Neural progenitor cell (in vitro differentiated cells): ENCODE measurements around the gene SUSD1. TPM values are rescaled to one million over a fixed set of nuclear protein-coding genes. Genes with fewer than 3 reads are reported as not detected.

ENCODE experiments used
- DNase-seq: peaks from one replicate; pipeline ENCODE4 v3.0.0-alpha.2; 2016; ENCODE audit warnings: low spot score
- H2AFZ ChIP-seq: fragments of 200-600 bp; sonication (generic); replicated peaks from 2 replicates; pipeline ENCODE4 v1.6.1; 2016; ENCODE audit warnings: antibody characterized with exemption
- H3F3A ChIP-seq: fragments of 200-600 bp; sonication (generic); 2 replicates; pipeline ENCODE4 v1.6.1; 2016; ENCODE audit warnings: antibody characterized with exemption, low read depth
- H3K27ac ChIP-seq: fragments of 200-600 bp; sonication (generic); 2 replicates; pipeline ENCODE4 v1.5.1; 2016; ENCODE audit warnings: mild to moderate bottlenecking
- H3K27me3 ChIP-seq: fragments of 200-600 bp; sonication (generic); 2 replicates; pipeline ENCODE4 v1.6.1; 2016; ENCODE audit warnings: mild to moderate bottlenecking, moderate library complexity
- H3K36me3 ChIP-seq: fragments of 200-600 bp; sonication (generic); 2 replicates; pipeline ENCODE4 v1.5.1; 2016
- H3K4me1 ChIP-seq: fragments of 200-600 bp; sonication (generic); 2 replicates; pipeline ENCODE4 v1.6.1; 2016; ENCODE audit warnings: mixed run types
- H3K4me2 ChIP-seq: fragments of 200-600 bp; sonication (generic); 2 replicates; pipeline ENCODE4 v1.6.1; 2016
- H3K4me3 ChIP-seq: fragments of 200-600 bp; sonication (generic); 2 replicates; pipeline ENCODE4 v1.5.1; 2016
- H3K79me2 ChIP-seq: fragments of 200-600 bp; sonication (generic); 2 replicates; pipeline ENCODE4 v1.6.1; 2016; ENCODE audit warnings: low read depth
- H3K9ac ChIP-seq: fragments of 200-600 bp; sonication (generic); 2 replicates; pipeline ENCODE4 v1.6.1; 2016
- H3K9me3 ChIP-seq: fragments of 200-600 bp; sonication (generic); 2 replicates; pipeline ENCODE4 v1.5.1; 2016; ENCODE audit warnings: low read depth
- H4K20me1 ChIP-seq: fragments of 200-600 bp; sonication (generic); 2 replicates; pipeline ENCODE4 v1.6.1; 2016; ENCODE audit warnings: low read depth
- H3K27ac Mint-ChIP-seq: 3 replicates; pipeline ENCODE4 v1.8.0; 2021; ENCODE audit warnings: mixed read lengths
- H3K27me3 Mint-ChIP-seq: 2 replicates; pipeline ENCODE4 v1.8.0; 2022; ENCODE audit warnings: low read depth, mild to moderate bottlenecking, inconsistent platforms, moderate library complexity, mixed read lengths; ENCODE audit not compliant: insufficient read depth
- H3K36me3 Mint-ChIP-seq: 3 replicates; pipeline ENCODE4 v1.8.0; 2021; ENCODE audit warnings: mixed read lengths
- H3K4me1 Mint-ChIP-seq: 3 replicates; pipeline ENCODE4 v1.8.0; 2021; ENCODE audit warnings: mixed read lengths
- H3K4me3 Mint-ChIP-seq: 3 replicates; pipeline ENCODE4 v1.8.0; 2021; ENCODE audit warnings: mild to moderate bottlenecking, moderate library complexity, mixed read lengths
- H3K9me3 Mint-ChIP-seq: 3 replicates; pipeline ENCODE4 v1.8.0; 2020; ENCODE audit warnings: mixed read lengths
- EZH2 ChIP-seq: fragments of 200-600 bp; sonication (generic); IDR thresholded peaks from 2 replicates; pipeline ENCODE4 v1.6.1; 2017; ENCODE audit warnings: antibody characterized with exemption, mild to moderate bottlenecking, moderate library complexity
- EZH2phosphoT487 ChIP-seq: fragments of 200-600 bp; sonication (generic); IDR thresholded peaks from 2 replicates; pipeline ENCODE4 v1.6.1; 2017; ENCODE audit warnings: antibody characterized with exemption
- total RNA-seq: library from RNA; depleted of rRNA; stranded (reverse); fragments of >200 nt; gene quantifications from 2 replicates; pipeline ENCODE4 v1.2.3, GENCODE V29; 2015; ENCODE audit warnings: low replicate concordance
- TF ChIP-seq, protein P1 (sequence below): fragments of 200-600 bp; sonication (generic); IDR thresholded peaks from 2 replicates; pipeline ENCODE4 v1.5.1; 2017; ENCODE audit warnings: antibody characterized with exemption, mild to moderate bottlenecking

Gene SUSD1
- total RNA-seq, 1 donor from 2014 or later, result 12.0 TPM

GRCh38 chr9:112015736-112016135, 159.4 kb downstream of the SUSD1 start:
- no peak overlapping the region for H3K4me2 ChIP-seq
- H3K4me3 ChIP-seq, result no peak overlapping the region
- H3K27ac ChIP-seq, result no peak overlapping the region
- Mint-ChIP-seq H3K9me3 (no peaks in the 10 kb centered on the region), H3K36me3 (no peaks in the 10 kb centered on the region), H3K4me1 (no peaks in the 10 kb centered on the region), H3K27ac (no peak overlapping the region), H3K4me3 (no peak overlapping the region), H3K27me3 (peaks cover 2% of the 10 kb centered on the region)
- no peaks in the 10 kb centered on the region for H3K9me3 ChIP-seq
- H4K20me1 ChIP-seq, result no peaks in the 10 kb centered on the region
- no peak overlapping the region for H2AFZ ChIP-seq
- no peak overlapping the region for H3K9ac ChIP-seq
- H3K4me1 ChIP-seq, result no peaks in the 10 kb centered on the region
- no peaks in the 10 kb centered on the region for H3F3A ChIP-seq
- no peak for DNase-seq
- no peak for TF ChIP-seq EZH2phosphoT487
- TF ChIP-seq, protein P1, sequence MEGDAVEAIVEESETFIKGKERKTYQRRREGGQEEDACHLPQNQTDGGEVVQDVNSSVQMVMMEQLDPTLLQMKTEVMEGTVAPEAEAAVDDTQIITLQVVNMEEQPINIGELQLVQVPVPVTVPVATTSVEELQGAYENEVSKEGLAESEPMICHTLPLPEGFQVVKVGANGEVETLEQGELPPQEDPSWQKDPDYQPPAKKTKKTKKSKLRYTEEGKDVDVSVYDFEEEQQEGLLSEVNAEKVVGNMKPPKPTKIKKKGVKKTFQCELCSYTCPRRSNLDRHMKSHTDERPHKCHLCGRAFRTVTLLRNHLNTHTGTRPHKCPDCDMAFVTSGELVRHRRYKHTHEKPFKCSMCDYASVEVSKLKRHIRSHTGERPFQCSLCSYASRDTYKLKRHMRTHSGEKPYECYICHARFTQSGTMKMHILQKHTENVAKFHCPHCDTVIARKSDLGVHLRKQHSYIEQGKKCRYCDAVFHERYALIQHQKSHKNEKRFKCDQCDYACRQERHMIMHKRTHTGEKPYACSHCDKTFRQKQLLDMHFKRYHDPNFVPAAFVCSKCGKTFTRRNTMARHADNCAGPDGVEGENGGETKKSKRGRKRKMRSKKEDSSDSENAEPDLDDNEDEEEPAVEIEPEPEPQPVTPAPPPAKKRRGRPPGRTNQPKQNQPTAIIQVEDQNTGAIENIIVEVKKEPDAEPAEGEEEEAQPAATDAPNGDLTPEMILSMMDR, result no peak
- H3K27me3 ChIP-seq, result no peaks in the 10 kb centered on the region
- H3K79me2 ChIP-seq, result no peaks in the 10 kb centered on the region
- H3K36me3 ChIP-seq, result no peaks in the 10 kb centered on the region

GRCh38 chr9:112015149-112015548, 159.9 kb downstream of the SUSD1 start:
- no peak overlapping the region for H3K4me3 Mint-ChIP-seq
- H3K27ac Mint-ChIP-seq, result no peak overlapping the region
- no peaks in the 10 kb centered on the region for H3K4me1 Mint-ChIP-seq
- Histone ChIP-seq H3K4me1 (no peaks in the 10 kb centered on the region), H4K20me1 (no peaks in the 10 kb centered on the region), H2AFZ (no peak overlapping the region), H3K4me2 (no peak overlapping the region), H3K36me3 (no peaks in the 10 kb centered on the region), H3K9me3 (no peaks in the 10 kb centered on the region), H3F3A (no peaks in the 10 kb centered on the region), H3K27ac (no peak overlapping the region), H3K27me3 (no peaks in the 10 kb centered on the region), H3K9ac (no peak overlapping the region), H3K79me2 (no peaks in the 10 kb centered on the region), H3K4me3 (no peak overlapping the region)
- peaks cover 2% of the 10 kb centered on the region for H3K27me3 Mint-ChIP-seq
- no peaks in the 10 kb centered on the region for H3K9me3 Mint-ChIP-seq
- DNase-seq, result no peak
- no peaks in the 10 kb centered on the region for H3K36me3 Mint-ChIP-seq
- TF ChIP-seq EZH2phosphoT487 (no peak), EZH2 (no peak)
- TF ChIP-seq, protein P1, result no peak

- Histone ChIP-seq H3F3A (no peaks in the 10 kb centered on the region), H3K27ac (no peak overlapping the region), H3K9me3 (no peaks in the 10 kb centered on the region), H3K4me3 (no peak overlapping the region), H4K20me1 (no peaks in the 10 kb centered on the region), H2AFZ (no peak overlapping the region), H3K79me2 (no peaks in the 10 kb centered on the region), H3K9ac (no peak overlapping the region), H3K36me3 (no peaks in the 10 kb centered on the region), H3K27me3 (no peaks in the 10 kb centered on the region), H3K4me2 (no peak overlapping the region), H3K4me1 (no peaks in the 10 kb centered on the region)
- Mint-ChIP-seq H3K36me3 (no peaks in the 10 kb centered on the region), H3K27me3 (no peaks in the 10 kb centered on the region), H3K9me3 (peaks cover 4% of the 10 kb centered on the region), H3K4me1 (peaks cover 3% of the 10 kb centered on the region), H3K4me3 (no peak overlapping the region), H3K27ac (no peak overlapping the region)
- DNase-seq, result no peak
- TF ChIP-seq, protein P1, result no peak
- TF ChIP-seq EZH2 (no peak), EZH2phosphoT487 (no peak)
Measured at GRCh38 chr9:112013266-112013665, 161.8 kb downstream of the SUSD1 start.
